Mesothelial cell of epicardium (in vitro differentiated cells): Measurements from ENCODE around the gene TRABD2A. TPM values are rescaled to one million over a fixed set of nuclear protein-coding genes. Genes with fewer than 3 reads are reported as not detected.

ENCODE experiments used
- DNase-seq, 2 experiments: peaks; one replicate each; pipeline ENCODE4 v3.0.0; 2021; ENCODE audit warnings: low spot score in 2 of 2; ENCODE audit not compliant: unreplicated experiment in 2 of 2
- H3K27ac Mint-ChIP-seq: 2 replicates; pipeline ENCODE4 v1.8.0; 2021; ENCODE audit warnings: mixed read lengths
- H3K27me3 Mint-ChIP-seq: 2 replicates; pipeline ENCODE4 v1.8.0; 2021; ENCODE audit warnings: low read depth, mixed read lengths
- H3K36me3 Mint-ChIP-seq: 2 replicates; pipeline ENCODE4 v1.8.0; 2021; ENCODE audit warnings: mixed read lengths
- H3K4me1 Mint-ChIP-seq: 2 replicates; pipeline ENCODE4 v1.8.0; 2021; ENCODE audit warnings: mixed read lengths
- H3K4me3 Mint-ChIP-seq: 2 replicates; pipeline ENCODE4 v1.8.0; 2021; ENCODE audit warnings: mild to moderate bottlenecking, moderate library complexity, mixed read lengths
- H3K9me3 Mint-ChIP-seq: 2 replicates; pipeline ENCODE4 v1.8.0; 2021; ENCODE audit warnings: mixed read lengths
- CTCF ChIP-seq: fragments of 200-600 bp; sonication (generic); IDR thresholded peaks from one replicate; pipeline ENCODE4 v1.5.0; 2021; ENCODE audit warnings: antibody characterized with exemption; ENCODE audit not compliant: unreplicated experiment
- total RNA-seq: library from RNA; stranded (reverse); gene quantifications from 3 replicates; pipeline ENCODE4 v1.2.1, GENCODE V29; 2021

TRABD2A gene
- total RNA-seq, 1 donor from 2014 or later, result 0.45 TPM

- Mint-ChIP-seq H3K27ac (no peak overlapping the region), H3K36me3 (no peaks in the 10 kb centered on the region), H3K9me3 (no peaks in the 10 kb centered on the region), H3K4me3 (no peak overlapping the region), H3K4me1 (no peaks in the 10 kb centered on the region), H3K27me3 (no peaks in the 10 kb centered on the region)
- no peak for DNase-seq
- no peak for TF ChIP-seq CTCF
Observed at GRCh38 chr2:84827978-84828575, 52.8 kb downstream of the TRABD2A start.

GRCh38 chr2:84823788-84824187 is 57.1 kb downstream of the TRABD2A start:
- H3K9me3 Mint-ChIP-seq, result no peaks in the 10 kb centered on the region
- no peak overlapping the region for H3K27ac Mint-ChIP-seq
- no peak for DNase-seq
- no peak for TF ChIP-seq CTCF
- no peaks in the 10 kb centered on the region for H3K36me3 Mint-ChIP-seq
- H3K27me3 Mint-ChIP-seq, result no peaks in the 10 kb centered on the region
- H3K4me3 Mint-ChIP-seq, result no peak overlapping the region
- no peaks in the 10 kb centered on the region for H3K4me1 Mint-ChIP-seq

- Mint-ChIP-seq H3K4me3 (no peak overlapping the region), H3K27ac (no peak overlapping the region), H3K4me1 (no peaks in the 10 kb centered on the region), H3K9me3 (no peaks in the 10 kb centered on the region), H3K27me3 (no peaks in the 10 kb centered on the region), H3K36me3 (no peaks in the 10 kb centered on the region)
- DNase-seq, result no peak
- TF ChIP-seq CTCF, result no peak
Observed at GRCh38 chr2:84823229-84823628, 57.7 kb downstream of the TRABD2A start.

GRCh38 chr2:84821806-84822205 is 59.1 kb downstream of the TRABD2A start:
- H3K27ac Mint-ChIP-seq, result no peak overlapping the region
- no peak for DNase-seq
- no peaks in the 10 kb centered on the region for H3K9me3 Mint-ChIP-seq
- no peaks in the 10 kb centered on the region for H3K36me3 Mint-ChIP-seq
- H3K4me1 Mint-ChIP-seq, result no peaks in the 10 kb centered on the region
- no peak overlapping the region for H3K4me3 Mint-ChIP-seq
- TF ChIP-seq CTCF, result no peak
- peaks cover 4% of the 10 kb centered on the region for H3K27me3 Mint-ChIP-seq

- no peaks in the 10 kb centered on the region for H3K36me3 Mint-ChIP-seq
- H3K9me3 Mint-ChIP-seq, result no peaks in the 10 kb centered on the region
- H3K4me1 Mint-ChIP-seq, result no peaks in the 10 kb centered on the region
- H3K27me3 Mint-ChIP-seq, result peaks cover 22% of the 10 kb centered on the region
- no peak for TF ChIP-seq CTCF
- H3K27ac Mint-ChIP-seq, result no peak overlapping the region
- no peak for DNase-seq
- no peak overlapping the region for H3K4me3 Mint-ChIP-seq
Observed at GRCh38 chr2:84817239-84817655, 63.6 kb downstream of the TRABD2A start.
